ENCODE measurements around the gene GSDMA. TPM values are rescaled to one million over a fixed set of nuclear protein-coding genes. Genes with fewer than 3 reads are reported as not detected.

Gene GSDMA
- total RNA-seq, 1 experiment from 2014 or later = 0.55 TPM

DNA sequence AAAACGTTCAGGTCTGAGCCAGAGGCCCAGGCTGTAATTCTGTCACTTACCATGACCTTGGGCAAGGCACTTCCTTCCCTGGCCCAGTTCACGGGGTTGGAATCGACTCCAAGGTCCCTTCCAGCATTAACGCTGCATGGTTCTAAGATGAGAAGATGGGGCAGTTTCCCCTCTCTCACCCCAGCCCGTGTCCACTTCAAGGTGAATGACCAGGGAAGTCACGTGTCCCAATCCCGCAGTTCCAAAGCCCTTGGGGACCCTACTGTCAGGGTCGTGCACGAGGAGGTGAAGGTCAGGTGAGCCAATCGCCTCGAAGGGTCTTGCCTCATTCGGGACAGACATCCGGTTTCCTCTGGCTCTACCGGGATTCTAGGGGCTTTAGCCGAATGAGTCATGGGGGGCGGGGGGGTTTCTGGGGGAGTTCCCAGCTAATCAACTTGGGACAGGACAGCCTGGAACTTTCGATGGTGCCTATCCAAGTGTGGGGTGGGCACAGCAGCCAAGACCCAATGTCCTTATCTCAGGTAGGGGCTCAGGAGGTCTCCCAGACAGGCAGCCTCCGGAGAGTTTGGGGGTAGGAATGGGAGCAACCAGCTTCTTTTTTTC, 51.7 kb downstream of the GSDMA start:
- intact Hi-C loops (cut with micrococcal nuclease; ENCODE audit: unreplicated experiment) = no loop called here
- no peak for DNase-seq
- Histone ChIP-seq H4K20me1 (ENCODE audit: insufficient read depth) (no peaks in the 10 kb centered on the region), H3F3A (ENCODE audit: insufficient read depth, low read depth) (peaks cover 8% of the 10 kb centered on the region; the same call in 1 of the 2 replicates), H3K36me3 (ENCODE audit: low read depth) (peaks cover 4% of the 10 kb centered on the region; the same call in 1 of the 2 replicates), H3K27ac (no peak overlapping the region), H3K9me2 (ENCODE audit: insufficient read depth) (no peaks in the 10 kb centered on the region), H2AFZ (no peak overlapping the region), H3K79me2 (ENCODE audit: low read depth) (no peaks in the 10 kb centered on the region), H3K4me3 (no peak overlapping the region), H3K4me1 (replicated peaks; ENCODE audit: insufficient read depth) (peaks cover 14% of the 10 kb centered on the region), H3K9me3 (ENCODE audit: insufficient read depth, low read depth) (no peaks in the 10 kb centered on the region), H3K4me2 (no peak overlapping the region), H3K27me3 (ENCODE audit: insufficient read depth, low read depth) (no peaks in the 10 kb centered on the region)
- CTCF ChIA-PET = interaction anchor here (0.6 kb wide), 1 partner anchor 61 kb away, joined by 3 read pairs; no protein-coding TSS in a partner anchor
- POLR2A ChIA-PET (ENCODE audit: unreplicated experiment) = interaction anchor here (0.9 kb wide), 1 partner anchor 86 kb away, joined by 5 read pairs; the partner anchor contains the start of gene NR1D1
- BruUV-seq (replicated peaks) = no TSS peak
- TF ChIP-seq, protein P1, sequence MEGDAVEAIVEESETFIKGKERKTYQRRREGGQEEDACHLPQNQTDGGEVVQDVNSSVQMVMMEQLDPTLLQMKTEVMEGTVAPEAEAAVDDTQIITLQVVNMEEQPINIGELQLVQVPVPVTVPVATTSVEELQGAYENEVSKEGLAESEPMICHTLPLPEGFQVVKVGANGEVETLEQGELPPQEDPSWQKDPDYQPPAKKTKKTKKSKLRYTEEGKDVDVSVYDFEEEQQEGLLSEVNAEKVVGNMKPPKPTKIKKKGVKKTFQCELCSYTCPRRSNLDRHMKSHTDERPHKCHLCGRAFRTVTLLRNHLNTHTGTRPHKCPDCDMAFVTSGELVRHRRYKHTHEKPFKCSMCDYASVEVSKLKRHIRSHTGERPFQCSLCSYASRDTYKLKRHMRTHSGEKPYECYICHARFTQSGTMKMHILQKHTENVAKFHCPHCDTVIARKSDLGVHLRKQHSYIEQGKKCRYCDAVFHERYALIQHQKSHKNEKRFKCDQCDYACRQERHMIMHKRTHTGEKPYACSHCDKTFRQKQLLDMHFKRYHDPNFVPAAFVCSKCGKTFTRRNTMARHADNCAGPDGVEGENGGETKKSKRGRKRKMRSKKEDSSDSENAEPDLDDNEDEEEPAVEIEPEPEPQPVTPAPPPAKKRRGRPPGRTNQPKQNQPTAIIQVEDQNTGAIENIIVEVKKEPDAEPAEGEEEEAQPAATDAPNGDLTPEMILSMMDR (conservative IDR thresholded peaks at IDR 0.05) = no peak
- TF ChIP-seq EZH2 (IDR thresholded peaks at IDR 0.05; ENCODE audit: low read depth) = no peak

DNA sequence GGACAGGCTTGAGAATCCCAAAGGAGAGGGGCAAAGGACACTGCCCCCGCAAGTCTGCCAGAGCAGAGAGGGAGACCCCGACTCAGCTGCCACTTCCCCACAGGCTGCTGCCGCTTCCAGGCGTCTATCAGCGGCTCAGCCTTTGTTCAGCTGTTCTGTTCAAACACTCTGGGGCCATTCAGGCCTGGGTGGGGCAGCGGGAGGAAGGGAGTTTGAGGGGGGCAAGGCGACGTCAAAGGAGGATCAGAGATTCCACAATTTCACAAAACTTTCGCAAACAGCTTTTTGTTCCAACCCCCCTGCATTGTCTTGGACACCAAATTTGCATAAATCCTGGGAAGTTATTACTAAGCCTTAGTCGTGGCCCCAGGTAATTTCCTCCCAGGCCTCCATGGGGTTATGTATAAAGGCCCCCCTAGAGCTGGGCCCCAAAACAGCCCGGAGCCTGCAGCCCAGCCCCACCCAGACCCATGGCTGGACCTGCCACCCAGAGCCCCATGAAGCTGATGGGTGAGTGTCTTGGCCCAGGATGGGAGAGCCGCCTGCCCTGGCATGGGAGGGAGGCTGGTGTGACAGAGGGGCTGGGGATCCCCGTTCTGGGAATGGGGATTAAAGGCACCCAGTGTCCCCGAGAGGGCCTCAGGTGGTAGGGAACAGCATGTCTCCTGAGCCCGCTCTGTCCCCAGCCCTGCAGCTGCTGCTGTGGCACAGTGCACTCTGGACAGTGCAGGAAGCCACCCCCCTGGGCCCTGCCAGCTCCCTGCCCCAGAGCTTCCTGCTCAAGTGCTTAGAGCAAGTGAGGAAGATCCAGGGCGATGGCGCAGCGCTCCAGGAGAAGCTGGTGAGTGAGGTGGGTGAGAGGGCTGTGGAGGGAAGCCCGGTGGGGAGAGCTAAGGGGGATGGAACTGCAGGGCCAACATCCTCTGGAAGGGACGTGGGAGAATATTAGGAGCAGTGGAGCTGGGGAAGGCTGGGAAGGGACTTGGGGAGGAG, 52.5 kb downstream of the GSDMA start, which contains the start of gene CSF3:
TSS of gene CSF3 (plus strand) at position 436 of the 993 bp plus-strand sequence. CDS start at position 471, 35 bp downstream.
- Histone ChIP-seq H3K27ac (no peak within 1 kb of the TSS), H3K27me3 (ENCODE audit: insufficient read depth, low read depth) (no peaks in the 10 kb centered on the region), H3K4me3 (no peak within 1 kb of the TSS), H3K9me2 (ENCODE audit: insufficient read depth) (no peaks in the 10 kb centered on the region), H3K4me1 (replicated peaks; ENCODE audit: insufficient read depth) (peaks cover 12% of the 10 kb centered on the region), H4K20me1 (ENCODE audit: insufficient read depth) (no peaks in the 10 kb centered on the region), H3F3A (ENCODE audit: insufficient read depth, low read depth) (peaks cover 3% of the 10 kb centered on the region; the same call in 1 of the 2 replicates), H3K9me3 (ENCODE audit: insufficient read depth, low read depth) (no peaks in the 10 kb centered on the region), H3K36me3 (ENCODE audit: low read depth) (peaks cover 4% of the 10 kb centered on the region; the same call in 1 of the 2 replicates), H3K4me2 (no peak within 1 kb of the TSS), H3K79me2 (ENCODE audit: low read depth) (no peaks in the 10 kb centered on the region), H2AFZ (no peak within 1 kb of the TSS)
- CTCF ChIA-PET = interaction anchor here (0.5 to 1.7 kb wide), 3 partner anchors 11 to 92 kb away, joined by 3 to 6 read pairs (median 5); no protein-coding TSS in a partner anchor
- no TSS peak for BruUV-seq (replicated peaks)
- TF ChIP-seq, protein P1 (conservative IDR thresholded peaks at IDR 0.05) = no peak
- no peak for TF ChIP-seq EZH2 (IDR thresholded peaks at IDR 0.05; ENCODE audit: low read depth)
- DNase-seq = no peak
- POLR2A ChIA-PET (ENCODE audit: unreplicated experiment) = interaction anchor here (0.9 kb wide), 1 partner anchor 85 kb away, joined by 5 read pairs; the partner anchor contains the start of gene NR1D1
- intact Hi-C loops (cut with micrococcal nuclease; ENCODE audit: unreplicated experiment) = no loop called here

Data from PC-9 (cell line).